Nephron progenitor cell (in vitro differentiated cells): ENCODE measurements around the gene CCNI2.

Experiments
- DNase-seq: peaks from one replicate; pipeline ENCODE4 v3.0.0; 2021
- H3K27ac Mint-ChIP-seq: 2 replicates; pipeline ENCODE4 v1.8.0; 2021; ENCODE audit warnings: mild to moderate bottlenecking, moderate library complexity, mixed read lengths
- H3K27me3 Mint-ChIP-seq: 2 replicates; pipeline ENCODE4 v1.8.0; 2021; ENCODE audit warnings: mild to moderate bottlenecking, low read depth, mixed read lengths; ENCODE audit not compliant: poor library complexity
- H3K36me3 Mint-ChIP-seq: 2 replicates; pipeline ENCODE4 v1.8.0; 2021; ENCODE audit warnings: low read depth, mixed read lengths
- H3K4me1 Mint-ChIP-seq: 2 replicates; pipeline ENCODE4 v1.8.0; 2021; ENCODE audit warnings: mixed read lengths
- H3K4me3 Mint-ChIP-seq: 2 replicates; pipeline ENCODE4 v1.8.0; 2021; ENCODE audit warnings: mild to moderate bottlenecking, moderate library complexity, mixed read lengths
- H3K9me3 Mint-ChIP-seq: 2 replicates; pipeline ENCODE4 v1.8.0; 2021; ENCODE audit warnings: mild to moderate bottlenecking, moderate library complexity, mixed read lengths
- CTCF ChIP-seq: fragments of 200-600 bp; sonication (generic); IDR thresholded peaks from 2 replicates; pipeline ENCODE4 v1.5.0; 2021; ENCODE audit warnings: antibody characterized with exemption

CCNI2 gene

GRCh38 chr5:132774406-132774805 lies 27.2 kb downstream of the CCNI2 start:
- H3K36me3 Mint-ChIP-seq: no peaks in the 10 kb centered on the region
- peaks cover 43% of the 10 kb centered on the region for H3K4me1 Mint-ChIP-seq
- TF ChIP-seq CTCF: no peak
- H3K9me3 Mint-ChIP-seq: no peaks in the 10 kb centered on the region
- no peak overlapping the region for H3K27ac Mint-ChIP-seq
- peaks cover 31% of the 10 kb centered on the region for H3K27me3 Mint-ChIP-seq
- no peak overlapping the region for H3K4me3 Mint-ChIP-seq
- no peak for DNase-seq

- DNase-seq: no peak
- Mint-ChIP-seq H3K4me3 (peak overlapping the region; percentile 81), H3K27ac (no peak overlapping the region), H3K36me3 (no peaks in the 10 kb centered on the region), H3K27me3 (peaks cover 36% of the 10 kb centered on the region), H3K9me3 (no peaks in the 10 kb centered on the region), H3K4me1 (peaks cover 43% of the 10 kb centered on the region)
- TF ChIP-seq CTCF: no peak
These were observed 27.7 kb downstream of the CCNI2 start for GRCh38 chr5:132774896-132775295.

GRCh38 chr5:132775476-132775961 lies 28.3 kb downstream of the CCNI2 start:
- Mint-ChIP-seq H3K9me3 (no peaks in the 10 kb centered on the region), H3K27ac (no peak overlapping the region), H3K4me1 (peaks cover 43% of the 10 kb centered on the region), H3K4me3 (peak overlapping the region; percentile 81), H3K27me3 (peaks cover 40% of the 10 kb centered on the region), H3K36me3 (no peaks in the 10 kb centered on the region)
- no peak for DNase-seq
- TF ChIP-seq CTCF: no peak

- H3K36me3 Mint-ChIP-seq: no peaks in the 10 kb centered on the region
- DNase-seq: peak; percentile 51
- no peak for TF ChIP-seq CTCF
- H3K4me1 Mint-ChIP-seq: peaks cover 37% of the 10 kb centered on the region
- no peak overlapping the region for H3K27ac Mint-ChIP-seq
- peaks cover 43% of the 10 kb centered on the region for H3K27me3 Mint-ChIP-seq
- peak overlapping the region; percentile 81 for H3K4me3 Mint-ChIP-seq
- no peaks in the 10 kb centered on the region for H3K9me3 Mint-ChIP-seq
These were observed 29.1 kb downstream of the CCNI2 start for GRCh38 chr5:132776131-132776937.

GRCh38 chr5:132776938-132777208 lies 29.6 kb downstream of the CCNI2 start:
- Mint-ChIP-seq H3K4me1 (peaks cover 33% of the 10 kb centered on the region), H3K4me3 (no peak overlapping the region), H3K27ac (no peak overlapping the region), H3K9me3 (no peaks in the 10 kb centered on the region), H3K27me3 (peaks cover 49% of the 10 kb centered on the region), H3K36me3 (no peaks in the 10 kb centered on the region)
- no peak for TF ChIP-seq CTCF
- DNase-seq: no peak
